K562 (cell line): ENCODE measurements around the gene ZSCAN21. TPM values are rescaled to one million over a fixed set of nuclear protein-coding genes. Genes with fewer than 3 reads are reported as not detected.

ENCODE experiments used
- ARID2 ChIP-seq: fragments of 450-650 bp; IDR thresholded peaks from 2 replicates; pipeline ENCODE4 v1.6.1; 2017; ENCODE audit warnings: antibody characterized with exemption, mild to moderate bottlenecking
- BCOR ChIP-seq: fragments of 450-650 bp; IDR thresholded peaks from 2 replicates; pipeline ENCODE4 v1.6.1; 2016
- CSDE1 ChIP-seq, 2 experiments: fragments of 450-650 bp; IDR thresholded peaks; 2 replicates each; pipeline ENCODE4 v1.6.1; 2016; ENCODE audit warnings: mild to moderate bottlenecking in 1 of 2
- CXXC5 ChIP-seq: fragments of 250-450 bp; sonication (Bioruptor Pico); IDR thresholded peaks from 2 replicates; pipeline ENCODE4 v1.8.0; 2022; ENCODE audit warnings: inconsistent platforms, mild to moderate bottlenecking, moderate library complexity
- EP300 ChIP-seq: IDR thresholded peaks from 2 replicates; pipeline ENCODE4 v1.6.1; 2012; ENCODE audit warnings: low read length, improper control_type of control experiment
- ERF ChIP-seq: fragments of 450-650 bp; formaldehyde crosslinking; IDR thresholded peaks from 2 replicates; pipeline ENCODE4 v1.4.0; 2020; ENCODE audit warnings: mild to moderate bottlenecking, mixed read lengths
- FIP1L1 ChIP-seq: fragments of 200-400 bp; formaldehyde crosslinking; IDR thresholded peaks from 2 replicates; pipeline ENCODE4 v1.6.1; 2018; ENCODE audit warnings: mild to moderate bottlenecking, low read depth, low read length; ENCODE audit not compliant: poor library complexity, severe bottlenecking
- HDAC6 ChIP-seq: IDR thresholded peaks from 2 replicates; pipeline ENCODE4 v1.6.1; 2012; ENCODE audit warnings: low read depth, mild to moderate bottlenecking, control low read depth, inconsistent platforms, low read length, moderate library complexity
- HMGN3 ChIP-seq: IDR thresholded peaks from 2 replicates; pipeline ENCODE4 v1.6.1; 2011; ENCODE audit warnings: borderline replicate concordance, low read depth, mild to moderate bottlenecking, mixed read lengths, low read length; ENCODE audit not compliant: insufficient read length; ENCODE audit errors: extremely low read depth
- KLF13 ChIP-seq: fragments of 450-650 bp; IDR thresholded peaks from 2 replicates; pipeline ENCODE4 v1.6.1; 2016; ENCODE audit warnings: missing genetic modification characterization, low read depth, mild to moderate bottlenecking, missing compliant biosample characterization, moderate library complexity, borderline replicate concordance
- NFIX ChIP-seq: fragments of 250-450 bp; sonication (Bioruptor Pico); IDR thresholded peaks from 2 replicates; pipeline ENCODE4 v1.4.0; 2020; ENCODE audit warnings: low read depth, mild to moderate bottlenecking, moderate library complexity
- NR3C1 ChIP-seq: sonication (generic); formaldehyde crosslinking; IDR thresholded peaks from 2 replicates; pipeline ENCODE4 v1.8.1; 2022; ENCODE audit warnings: missing genetic modification reagents
- RAD21 ChIP-seq, 2 experiments: fragments of 250-450 bp in 1 of 2; fragments of 450-650 bp in 1 of 2; sonication (Bioruptor Pico) in 1 of 2; formaldehyde crosslinking in 1 of 2; IDR thresholded peaks in 1 of 2; conservative IDR thresholded peaks in 1 of 2; 2 replicates each; pipeline versions ENCODE4 v1.4.0 to v1.8.0; 2020 to 2022; ENCODE audit warnings: mild to moderate bottlenecking in 2 of 2, moderate library complexity in 1 of 2
- YY1 ChIP-seq, 3 experiments: IDR thresholded peaks; 2 replicates each; pipeline ENCODE4 v1.6.1; 2011; ENCODE audit warnings: low read length in 2 of 3, mild to moderate bottlenecking in 2 of 3, moderate library complexity in 2 of 3, borderline replicate concordance in 1 of 3, control low read depth in 1 of 3, low read depth in 1 of 3; ENCODE audit not compliant: insufficient read depth in 3 of 3, insufficient replicate concordance in 2 of 3, control insufficient read depth in 1 of 3, insufficient read length in 1 of 3; ENCODE audit errors: extremely low read depth in 1 of 3
- ZBTB7A ChIP-seq: IDR thresholded peaks from 2 replicates; pipeline ENCODE4 v1.6.1; 2011; ENCODE audit warnings: low read depth, mild to moderate bottlenecking, low read length, moderate library complexity, borderline replicate concordance; ENCODE audit not compliant: control insufficient read depth
- ZNF3 ChIP-seq: fragments of 250-450 bp; sonication (Bioruptor Pico); IDR thresholded peaks from 2 replicates; pipeline ENCODE4 v1.5.0; 2021; ENCODE audit warnings: mild to moderate bottlenecking, moderate library complexity
- ZNF431 ChIP-seq: sonication (generic); formaldehyde crosslinking; IDR thresholded peaks from 2 replicates; pipeline ENCODE4 v1.8.0; 2022; ENCODE audit warnings: mild to moderate bottlenecking, missing genetic modification reagents
- ZNF695 ChIP-seq: fragments of 450-650 bp; formaldehyde crosslinking; IDR thresholded peaks from 2 replicates; pipeline ENCODE4 v1.4.0; 2020; ENCODE audit warnings: mild to moderate bottlenecking, moderate library complexity
- polyA plus RNA-seq, 8 experiments: library from polyadenylated mRNA; depleted of rRNA in 4 of 8; stranded (reverse) in 5 of 8; unstranded in 3 of 8; fragments of >200 nt; fragmentation: Nextera tagmentation in 2 of 8; fragmentation: Illumina TruSeq in 1 of 8; extraction: Ambion mirVana in 2 of 8; extraction: Trizol in 1 of 8; gene quantifications; 2 replicates each; pipeline versions ENCODE4 v1.2.1 to v1.2.3, GENCODE V29; 2011 to 2014; ENCODE audit warnings: inconsistent platforms in 1 of 8, missing spikeins in 1 of 8
- total RNA-seq, 7 experiments: library from RNA; depleted of rRNA in 6 of 7; stranded (reverse); fragments of >200 nt in 6 of 7; fragmentation: Illumina TruSeq in 2 of 7; extraction: Trizol in 2 of 7; gene quantifications; 2 replicates each; pipeline versions ENCODE4 v1.2.1 to v1.2.3, GENCODE V29; 2011 to 2021; ENCODE audit warnings: low replicate concordance in 1 of 7
- TF ChIP-seq, protein P1 (sequence below): fragments of 200-800 bp; sonication (Bioruptor generic); IDR thresholded peaks from 2 replicates; pipeline ENCODE4 v1.6.1; 2016; ENCODE audit warnings: missing genetic modification characterization, missing compliant biosample characterization
- TF ChIP-seq, protein P2 (sequence below): sonication (generic); formaldehyde crosslinking; IDR thresholded peaks from 2 replicates; pipeline ENCODE4 v1.4.0; 2020; ENCODE audit warnings: mild to moderate bottlenecking, missing genetic modification reagents

Gene ZSCAN21
- total and polyA plus RNA-seq, 9 of the 15 experiments (the other 6 are each of a cell fraction or from before 2014, with no cell fraction given): 5.9 to 15.5 (median 13.2) TPM

DNA sequence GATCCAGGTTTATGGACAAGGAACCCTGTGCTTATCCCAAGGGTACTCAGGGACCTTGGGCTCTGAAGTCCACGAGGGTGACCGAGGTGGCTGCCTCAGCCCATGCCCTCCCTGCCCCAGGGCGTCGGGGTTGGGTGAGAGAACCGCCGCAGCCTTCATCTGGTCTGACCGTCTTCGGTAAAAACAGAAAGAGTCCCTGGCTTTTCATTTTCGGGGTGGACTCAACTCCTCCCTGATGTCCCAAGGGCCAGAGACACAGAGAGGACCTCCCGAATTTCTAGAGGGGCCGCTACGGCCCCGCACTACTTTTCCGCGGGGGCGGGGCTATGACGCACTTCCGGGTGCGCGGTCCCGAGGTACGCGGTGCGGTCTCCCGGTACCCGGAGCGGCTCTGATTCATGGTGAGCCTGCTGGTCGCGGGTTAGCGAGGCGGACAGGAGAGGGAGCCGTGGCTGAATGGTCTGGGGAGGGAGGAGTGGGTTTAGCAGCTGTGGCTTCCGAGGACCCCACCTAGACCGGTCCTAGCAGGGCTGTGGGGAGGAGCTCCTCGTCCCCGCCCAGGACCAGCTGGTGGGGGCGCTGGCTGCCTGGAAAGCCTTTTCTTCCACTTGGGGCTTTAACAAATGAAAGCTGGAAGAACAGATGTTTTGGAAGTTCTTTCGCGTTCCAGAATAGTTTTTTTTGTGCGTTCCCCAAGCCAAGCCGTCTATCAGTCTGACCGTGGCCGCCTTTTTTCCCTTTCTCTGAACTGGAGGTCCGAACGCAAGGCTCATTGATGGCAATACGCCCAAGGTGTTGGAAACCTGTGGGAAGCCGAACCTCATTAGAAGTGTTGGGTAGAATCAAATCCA is at the start of gene ZSCAN21 (continued):
- no peak for TF ChIP-seq ZNF695 (CRISPR knock-in tag)
- no peak for TF ChIP-seq FIP1L1
- no peak for TF ChIP-seq KLF13 (tag)
- peak in 1 of 2 experiments; percentile 50; a peak in 1 of 4 replicates for TF ChIP-seq CSDE1 (IDR thresholded peaks at IDR 0.05)
- no peak for TF ChIP-seq HDAC6
- peak in 2 of 3 experiments; percentile 53 to 76 for TF ChIP-seq YY1 (IDR thresholded peaks at IDR 0.05; ENCODE audit: borderline replicate concordance in 1 of 3, control insufficient read depth in 1 of 3, extremely low read depth in 1 of 3, insufficient read depth in 3 of 3, insufficient read length in 1 of 3, insufficient replicate concordance in 2 of 3, low read depth in 1 of 3, low read length in 2 of 3)
- TF ChIP-seq ZBTB7A: peak; percentile 66; the same call in 1 of the 2 replicates
- no peak for TF ChIP-seq ZNF3 (CRISPR knock-in tag)
- TF ChIP-seq, protein P1, sequence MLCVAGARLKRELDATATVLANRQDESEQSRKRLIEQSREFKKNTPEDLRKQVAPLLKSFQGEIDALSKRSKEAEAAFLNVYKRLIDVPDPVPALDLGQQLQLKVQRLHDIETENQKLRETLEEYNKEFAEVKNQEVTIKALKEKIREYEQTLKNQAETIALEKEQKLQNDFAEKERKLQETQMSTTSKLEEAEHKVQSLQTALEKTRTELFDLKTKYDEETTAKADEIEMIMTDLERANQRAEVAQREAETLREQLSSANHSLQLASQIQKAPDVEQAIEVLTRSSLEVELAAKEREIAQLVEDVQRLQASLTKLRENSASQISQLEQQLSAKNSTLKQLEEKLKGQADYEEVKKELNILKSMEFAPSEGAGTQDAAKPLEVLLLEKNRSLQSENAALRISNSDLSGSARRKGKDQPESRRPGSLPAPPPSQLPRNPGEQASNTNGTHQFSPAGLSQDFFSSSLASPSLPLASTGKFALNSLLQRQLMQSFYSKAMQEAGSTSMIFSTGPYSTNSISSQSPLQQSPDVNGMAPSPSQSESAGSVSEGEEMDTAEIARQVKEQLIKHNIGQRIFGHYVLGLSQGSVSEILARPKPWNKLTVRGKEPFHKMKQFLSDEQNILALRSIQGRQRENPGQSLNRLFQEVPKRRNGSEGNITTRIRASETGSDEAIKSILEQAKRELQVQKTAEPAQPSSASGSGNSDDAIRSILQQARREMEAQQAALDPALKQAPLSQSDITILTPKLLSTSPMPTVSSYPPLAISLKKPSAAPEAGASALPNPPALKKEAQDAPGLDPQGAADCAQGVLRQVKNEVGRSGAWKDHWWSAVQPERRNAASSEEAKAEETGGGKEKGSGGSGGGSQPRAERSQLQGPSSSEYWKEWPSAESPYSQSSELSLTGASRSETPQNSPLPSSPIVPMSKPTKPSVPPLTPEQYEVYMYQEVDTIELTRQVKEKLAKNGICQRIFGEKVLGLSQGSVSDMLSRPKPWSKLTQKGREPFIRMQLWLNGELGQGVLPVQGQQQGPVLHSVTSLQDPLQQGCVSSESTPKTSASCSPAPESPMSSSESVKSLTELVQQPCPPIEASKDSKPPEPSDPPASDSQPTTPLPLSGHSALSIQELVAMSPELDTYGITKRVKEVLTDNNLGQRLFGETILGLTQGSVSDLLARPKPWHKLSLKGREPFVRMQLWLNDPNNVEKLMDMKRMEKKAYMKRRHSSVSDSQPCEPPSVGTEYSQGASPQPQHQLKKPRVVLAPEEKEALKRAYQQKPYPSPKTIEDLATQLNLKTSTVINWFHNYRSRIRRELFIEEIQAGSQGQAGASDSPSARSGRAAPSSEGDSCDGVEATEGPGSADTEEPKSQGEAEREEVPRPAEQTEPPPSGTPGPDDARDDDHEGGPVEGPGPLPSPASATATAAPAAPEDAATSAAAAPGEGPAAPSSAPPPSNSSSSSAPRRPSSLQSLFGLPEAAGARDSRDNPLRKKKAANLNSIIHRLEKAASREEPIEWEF (CRISPR knock-in tag): no peak
- no peak; the same call in none of the 2 replicates for TF ChIP-seq BCOR
- TF ChIP-seq NFIX (CRISPR knock-in tag): no peak
- peak; percentile 46 for TF ChIP-seq EP300
- TF ChIP-seq ERF (CRISPR knock-in tag): no peak
- TF ChIP-seq ZNF431: no peak
- TF ChIP-seq NR3C1 (CRISPR knock-in tag): no peak
- TF ChIP-seq RAD21 (CRISPR knock-in tag; conservative IDR thresholded peaks at IDR 0.05 in 1 of 2, IDR thresholded peaks at IDR 0.05 in 1 of 2): peak in 1 of 2 experiments; percentile 29; a peak in 1 of 4 replicates
- TF ChIP-seq HMGN3: peak; percentile 91
- no peak for TF ChIP-seq ARID2
- TF ChIP-seq, protein P2, sequence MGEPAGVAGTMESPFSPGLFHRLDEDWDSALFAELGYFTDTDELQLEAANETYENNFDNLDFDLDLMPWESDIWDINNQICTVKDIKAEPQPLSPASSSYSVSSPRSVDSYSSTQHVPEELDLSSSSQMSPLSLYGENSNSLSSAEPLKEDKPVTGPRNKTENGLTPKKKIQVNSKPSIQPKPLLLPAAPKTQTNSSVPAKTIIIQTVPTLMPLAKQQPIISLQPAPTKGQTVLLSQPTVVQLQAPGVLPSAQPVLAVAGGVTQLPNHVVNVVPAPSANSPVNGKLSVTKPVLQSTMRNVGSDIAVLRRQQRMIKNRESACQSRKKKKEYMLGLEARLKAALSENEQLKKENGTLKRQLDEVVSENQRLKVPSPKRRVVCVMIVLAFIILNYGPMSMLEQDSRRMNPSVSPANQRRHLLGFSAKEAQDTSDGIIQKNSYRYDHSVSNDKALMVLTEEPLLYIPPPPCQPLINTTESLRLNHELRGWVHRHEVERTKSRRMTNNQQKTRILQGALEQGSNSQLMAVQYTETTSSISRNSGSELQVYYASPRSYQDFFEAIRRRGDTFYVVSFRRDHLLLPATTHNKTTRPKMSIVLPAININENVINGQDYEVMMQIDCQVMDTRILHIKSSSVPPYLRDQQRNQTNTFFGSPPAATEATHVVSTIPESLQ (CRISPR knock-in tag): no peak; the same call in 1 of the 2 replicates
- peak; percentile 94 for TF ChIP-seq CXXC5 (CRISPR knock-in tag)
